GM21825 (cell line): ENCODE results near the gene SPDYE17.
"Not testable (repeated sequence)": the region's sequence is repeated elsewhere in the genome, so short reads cannot be mapped to it uniquely, and the experiment has no call there.

Experiments
- ATAC-seq: cut with Tn5 transposase; IDR thresholded peaks from one replicate; pipeline ENCODE4 v1.9.1; 2021; ENCODE audit warnings: mild to moderate bottlenecking, moderate library complexity; ENCODE audit not compliant: unreplicated experiment

SPDYE17 gene

GRCh38 chr7:76998764-76999450, 33.3 kb downstream of the SPDYE17 start:
- ATAC-seq: not testable (repeated sequence)

- ATAC-seq: no peak
Observed at GRCh38 chr7:76998285-76998589, 33.9 kb downstream of the SPDYE17 start.

GRCh38 chr7:76997381-76998284, 34.5 kb downstream of the SPDYE17 start:
- no peak for ATAC-seq

- not testable (repeated sequence) for ATAC-seq
Observed at GRCh38 chr7:76996932-76997331, 35.2 kb downstream of the SPDYE17 start.

GRCh38 chr7:76994286-76994685, 37.9 kb downstream of the SPDYE17 start:
- not testable (repeated sequence) for ATAC-seq

- ATAC-seq: not testable (repeated sequence)
Observed at GRCh38 chr7:76993831-76994230, 38.3 kb downstream of the SPDYE17 start.

- not testable (repeated sequence) for ATAC-seq
Observed at GRCh38 chr7:76992871-76993270, 39.3 kb downstream of the SPDYE17 start.

GRCh38 chr7:76992204-76992603, 40.0 kb downstream of the SPDYE17 start:
- ATAC-seq: not testable (repeated sequence)

GRCh38 chr7:76990202-76990601, 42.0 kb downstream of the SPDYE17 start:
- ATAC-seq: not testable (repeated sequence)

GRCh38 chr7:76985924-76986717, 46.0 kb downstream of the SPDYE17 start:
- ATAC-seq: not testable (repeated sequence)

- peak; percentile 97 for ATAC-seq
Observed at GRCh38 chr7:76984784-76985136, 47.4 kb downstream of the SPDYE17 start.

GRCh38 chr7:76983937-76984783, 48.0 kb downstream of the SPDYE17 start:
- peak; percentile 9 for ATAC-seq

GRCh38 chr7:76983333-76983732, 48.8 kb downstream of the SPDYE17 start:
- ATAC-seq: not testable (repeated sequence)

- ATAC-seq: not testable (repeated sequence)
Observed at GRCh38 chr7:76982501-76982900, 49.7 kb downstream of the SPDYE17 start.

GRCh38 chr7:76981187-76981970, 50.8 kb downstream of the SPDYE17 start:
- not testable (repeated sequence) for ATAC-seq

- ATAC-seq: not testable (repeated sequence)
Observed at GRCh38 chr7:76980576-76980975, 51.6 kb downstream of the SPDYE17 start.

GRCh38 chr7:76977761-76978367, 54.3 kb downstream of the SPDYE17 start:
- ATAC-seq: not testable (repeated sequence)

GRCh38 chr7:76974793-76975579, 57.2 kb downstream of the SPDYE17 start:
- not testable (repeated sequence) for ATAC-seq
